H1 (cell line): ENCODE measurements around the gene HRH3. TPM values are rescaled to one million over a fixed set of nuclear protein-coding genes. Genes with fewer than 3 reads are reported as not detected.

Source experiments
- CTCF ChIA-PET: fragments of 300-600 bp; sonication (Branson Sonifier 250); formaldehyde crosslinking; loops from one replicate; lab custom pipeline; 2021; ENCODE audit not compliant: partially characterized antibody; lab: Charles Lee
- POLR2A ChIA-PET: fragments of 300-600 bp; sonication (Branson Sonifier 250); formaldehyde crosslinking; loops from one replicate; lab custom pipeline; 2021; ENCODE audit warnings: inconsistent platforms; ENCODE audit not compliant: partially characterized antibody; lab: Charles Lee
- DNase-seq, 2 experiments: peaks; one replicate each; pipeline versions ENCODE4 v3.0.0 to v3.0.0-alpha.2; 2010 to 2022; ENCODE audit warnings: low spot score in 2 of 2, low read depth in 1 of 2, mixed read lengths in 1 of 2
- FAIRE-seq: peaks from 2 replicates; lab custom pipeline; 2011; peaks lifted over from hg19 to GRCh38; lab: Jason Lieb, UNC
- H2AFZ ChIP-seq: 2 replicates; pipeline ENCODE4 v1.8.1; 2012; ENCODE audit warnings: low read length, inconsistent platforms
- H2AK5ac ChIP-seq: 2 replicates; pipeline ENCODE4 v1.6.1; 2013; ENCODE audit warnings: low read depth, low read length
- H2BK120ac ChIP-seq: replicated peaks from 2 replicates; pipeline ENCODE3; 2013; ENCODE audit warnings: low read depth, low read length, inconsistent platforms
- H2BK12ac ChIP-seq: 2 replicates; pipeline ENCODE4 v1.6.1; 2013; ENCODE audit warnings: low read depth, low read length
- H2BK15ac ChIP-seq: 2 replicates; pipeline ENCODE4 v1.6.1; 2013; ENCODE audit warnings: low read length
- H2BK20ac ChIP-seq: 2 replicates; pipeline ENCODE4 v1.6.1; 2013; ENCODE audit warnings: low read length
- H2BK5ac ChIP-seq: 2 replicates; pipeline ENCODE4 v1.6.1; 2013; ENCODE audit warnings: low read depth, low read length
- H3K14ac ChIP-seq: 2 replicates; pipeline ENCODE4 v1.6.1; 2013; ENCODE audit warnings: inconsistent platforms; ENCODE audit not compliant: insufficient read length
- H3K18ac ChIP-seq: 2 replicates; pipeline ENCODE4 v1.6.1; 2013; ENCODE audit warnings: low read length; ENCODE audit errors: extremely low read depth
- H3K23ac ChIP-seq: 2 replicates; pipeline ENCODE4 v1.6.1; 2013; ENCODE audit warnings: inconsistent platforms; ENCODE audit not compliant: insufficient read length
- H3K23me2 ChIP-seq: 2 replicates; pipeline ENCODE4 v1.6.1; 2013; ENCODE audit warnings: low read depth, low read length
- H3K27ac ChIP-seq: 2 replicates; pipeline ENCODE4 v1.6.1; 2011; ENCODE audit warnings: low read depth, low read length, inconsistent platforms
- H3K27me3 ChIP-seq, 4 experiments: replicated peaks in 1 of 4; 1 replicate in 1 of 4; 2 replicates in 3 of 4; pipeline versions ENCODE4 v1.6.1 to v1.8.1; 2011 to 2013; ENCODE audit warnings: low read length in 3 of 4, mild to moderate bottlenecking in 3 of 4, inconsistent platforms in 2 of 4, mixed read lengths in 2 of 4, moderate library complexity in 1 of 4; ENCODE audit not compliant: control insufficient read depth in 3 of 4, insufficient read depth in 3 of 4; ENCODE audit errors: extremely low read depth in 1 of 4
- H3K36me3 ChIP-seq, 4 experiments: 2 replicates each; pipeline versions ENCODE4 v1.6.1 to v1.8.1; 2011 to 2013; ENCODE audit warnings: mild to moderate bottlenecking in 4 of 4, low read length in 3 of 4, moderate library complexity in 2 of 4, control low read depth in 1 of 4, inconsistent platforms in 1 of 4; ENCODE audit not compliant: insufficient read depth in 4 of 4, control insufficient read depth in 2 of 4
- H3K4ac ChIP-seq: replicated peaks from 2 replicates; pipeline ENCODE3; 2013; ENCODE audit warnings: low read length, low read depth, mixed read lengths, inconsistent platforms; ENCODE audit not compliant: insufficient read length
- H3K4me1 ChIP-seq, 4 experiments: replicated peaks in 1 of 4; 1 replicate in 1 of 4; 2 replicates in 3 of 4; pipeline versions ENCODE4 v1.6.1 to v1.8.1; 2011 to 2013; ENCODE audit warnings: low read length in 3 of 4, inconsistent platforms in 2 of 4, mixed read lengths in 1 of 4; ENCODE audit not compliant: insufficient read depth in 4 of 4, control insufficient read depth in 3 of 4
- H3K4me2 ChIP-seq, 2 experiments: 2 replicates each; pipeline versions ENCODE4 v1.6.1 to v1.8.1; 2011 to 2013; ENCODE audit warnings: low read depth in 2 of 2, low read length in 2 of 2, control low read depth in 1 of 2, inconsistent platforms in 1 of 2, mild to moderate bottlenecking in 1 of 2; ENCODE audit not compliant: insufficient read depth in 1 of 2
- H3K4me3 ChIP-seq, 4 experiments: fragments of 200-600, 300-600 bp in 1 of 4; sonication (generic), shearing (Covaris generic), sonication (Bioruptor Twin) in 1 of 4; 2 replicates each; pipeline versions ENCODE4 v1.5.1 to v1.8.1; 2011 to 2016; ENCODE audit warnings: low read length in 4 of 4, low read depth in 3 of 4, control low read depth in 2 of 4, inconsistent platforms in 2 of 4, mild to moderate bottlenecking in 2 of 4, mixed read lengths in 1 of 4, moderate library complexity in 1 of 4; ENCODE audit not compliant: insufficient read depth in 2 of 4; ENCODE audit errors: extremely low read depth in 1 of 4
- H3K56ac ChIP-seq: replicated peaks from 2 replicates; pipeline ENCODE3; 2013; ENCODE audit warnings: low read depth, mild to moderate bottlenecking, mixed read lengths, low read length, inconsistent platforms; ENCODE audit not compliant: insufficient read length
- H3K79me1 ChIP-seq: 2 replicates; pipeline ENCODE4 v1.6.1; 2013; ENCODE audit warnings: low read depth, low read length, control low read depth
- H3K79me2 ChIP-seq, 2 experiments: 2 replicates each; pipeline versions ENCODE4 v1.6.1 to v1.8.1; 2012 to 2013; ENCODE audit warnings: low read length in 2 of 2, mild to moderate bottlenecking in 2 of 2, inconsistent platforms in 1 of 2; ENCODE audit not compliant: insufficient read depth in 2 of 2, control insufficient read depth in 1 of 2
- H3K9ac ChIP-seq, 4 experiments: replicated peaks in 1 of 4; 1 replicate in 1 of 4; 2 replicates in 3 of 4; pipeline versions ENCODE4 v1.6.1 to v1.8.1; 2011 to 2013; ENCODE audit warnings: low read depth in 3 of 4, low read length in 3 of 4, control low read depth in 2 of 4, mild to moderate bottlenecking in 2 of 4, moderate library complexity in 2 of 4, inconsistent platforms in 1 of 4; ENCODE audit errors: extremely low read depth in 1 of 4
- H3K9me3 ChIP-seq, 2 experiments: 2 replicates each; pipeline versions ENCODE4 v1.6.1 to v1.8.1; 2012 to 2013; ENCODE audit warnings: mild to moderate bottlenecking in 2 of 2, moderate library complexity in 2 of 2, control low read depth in 1 of 2, inconsistent platforms in 1 of 2, low read depth in 1 of 2, low read length in 1 of 2, mixed read lengths in 1 of 2; ENCODE audit not compliant: insufficient read depth in 2 of 2
- H4K20me1 ChIP-seq, 2 experiments: replicated peaks in 1 of 2; 2 replicates each; pipeline versions ENCODE3 to v1.8.1; 2011 to 2013; ENCODE audit warnings: inconsistent platforms in 2 of 2, low read length in 2 of 2, mild to moderate bottlenecking in 1 of 2; ENCODE audit not compliant: insufficient read depth in 2 of 2, control insufficient read depth in 1 of 2
- H4K5ac ChIP-seq: 2 replicates; pipeline ENCODE4 v1.6.1; 2013; ENCODE audit warnings: low read length, low read depth, mixed read lengths, inconsistent platforms; ENCODE audit not compliant: insufficient read length
- H4K8ac ChIP-seq: 2 replicates; pipeline ENCODE4 v1.8.0; 2013; ENCODE audit warnings: mild to moderate bottlenecking, moderate library complexity, low read length, inconsistent platforms; ENCODE audit not compliant: insufficient read depth; ENCODE audit errors: extremely low read depth
- H4K91ac ChIP-seq: replicated peaks from 2 replicates; pipeline ENCODE3; 2013; ENCODE audit warnings: low read length, mixed read lengths, inconsistent platforms; ENCODE audit not compliant: insufficient read length
- CBX5 ChIP-seq: fragments of 300-800, 300-1000 bp; sonication (generic); IDR thresholded peaks from 2 replicates; pipeline ENCODE4 v1.7.1; 2016; ENCODE audit warnings: antibody characterized with exemption, low read length, low read depth
- CHD1 ChIP-seq: IDR thresholded peaks from 2 replicates; pipeline ENCODE4 v1.6.1; 2012; ENCODE audit warnings: low read depth, low read length, improper control_type of control experiment
- CHD2 ChIP-seq: IDR thresholded peaks from 2 replicates; pipeline ENCODE4 v1.6.1; 2012; ENCODE audit warnings: low read length, improper control_type of control experiment
- JUND ChIP-seq: IDR thresholded peaks from 2 replicates; pipeline ENCODE4 v1.6.1; 2011; ENCODE audit warnings: mild to moderate bottlenecking, improper control_type of control experiment, low read length
- NANOG ChIP-seq: IDR thresholded peaks from 2 replicates; pipeline ENCODE4 v1.6.1; 2011; ENCODE audit warnings: low read length, low read depth, mild to moderate bottlenecking, inconsistent platforms; ENCODE audit not compliant: insufficient read depth, poor library complexity, severe bottlenecking
- RAD21 ChIP-seq, 2 experiments: IDR thresholded peaks in 1 of 2; conservative IDR thresholded peaks in 1 of 2; 2 replicates each; pipeline ENCODE4 v1.6.1; 2011; ENCODE audit warnings: low read depth in 2 of 2, low read length in 2 of 2, improper control_type of control experiment in 1 of 2, inconsistent platforms in 1 of 2, mild to moderate bottlenecking in 1 of 2, moderate library complexity in 1 of 2
- SP1 ChIP-seq: IDR thresholded peaks from 2 replicates; pipeline ENCODE4 v1.6.1; 2011; ENCODE audit warnings: low read depth, low read length
- SP2 ChIP-seq: IDR thresholded peaks from 2 replicates; pipeline ENCODE4 v1.6.1; 2012; ENCODE audit warnings: mild to moderate bottlenecking, low read length, inconsistent platforms
- SUZ12 ChIP-seq: fragments of 200-600 bp; sonication (generic); IDR thresholded peaks from 2 replicates; pipeline ENCODE4 v1.6.1; 2012; ENCODE audit warnings: mild to moderate bottlenecking, inconsistent platforms, low read length, moderate library complexity, mixed read lengths
- WGBS, 2 experiments: shearing (Covaris generic) in 1 of 2; methylation state at CpG; one replicate each; pipeline versions ENCODE4 v1.1.6 to v1.1.7; 2013 to 2015; ENCODE audit warnings: low lambda C conversion rate in 2 of 2, mixed read lengths in 2 of 2, inconsistent platforms in 1 of 2, low coverage in 1 of 2, missing lambda C conversion rate in 1 of 2; ENCODE audit not compliant: insufficient replicate concordance in 2 of 2, insufficient coverage in 1 of 2, insufficient read length in 1 of 2; ENCODE audit errors: extremely low coverage in 1 of 2, missing lambda C conversion rate in 1 of 2; 5-methylcytosine and 5-hydroxymethylcytosine counted together
- polyA plus RNA-seq, 7 experiments: library from polyadenylated mRNA; depleted of rRNA in 3 of 7; stranded (reverse) in 5 of 7; unstranded in 2 of 7; fragments of >200 nt in 5 of 7; fragments of 200-250 nt in 2 of 7; gene quantifications; 1 replicate in 5 of 7; 2 replicates in 1 of 7; 4 replicates in 1 of 7; pipeline versions ENCODE4 v1.2.1 to v1.2.3, GENCODE V29; 2011 to 2013; ENCODE audit warnings: missing spikeins in 2 of 7, mixed read lengths in 2 of 7
- total RNA-seq: library from RNA; stranded (reverse); fragmentation: NEBNext Ultra II Directional; extraction: Animal tissue kit (Norgen Biotek cat#: 25700); gene quantifications from 2 replicates; pipeline ENCODE4 v1.2.1, GENCODE V29; 2021
- TF ChIP-seq, protein P1 (sequence below): IDR thresholded peaks from 2 replicates; pipeline ENCODE4 v1.6.1; 2011; ENCODE audit warnings: low read length, improper control_type of control experiment

HRH3 gene
- total and polyA plus RNA-seq, 2 of the 8 experiments (the other 6 are each of a cell fraction or from before 2014, with no cell fraction given), result 2.0 to 4.5 TPM

DNA sequence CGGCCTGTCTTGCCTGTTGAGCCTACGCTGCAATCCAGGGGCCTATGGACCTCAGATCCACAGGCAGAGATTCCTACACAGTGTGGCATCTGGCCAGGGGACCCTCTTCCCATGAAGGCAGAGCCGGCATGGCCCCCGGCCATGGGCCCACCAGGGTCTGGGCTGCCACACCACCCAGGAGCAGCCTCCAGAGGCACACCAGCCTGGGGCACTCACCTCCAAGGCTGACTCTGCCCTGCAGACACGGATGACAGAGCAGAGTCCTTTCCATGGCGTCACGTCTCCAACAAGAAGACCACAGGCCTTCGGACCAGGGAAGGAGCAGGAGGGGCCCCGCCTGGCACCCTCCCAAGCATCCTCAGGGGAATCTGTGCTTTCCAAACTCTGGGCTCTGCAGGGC is 3.5 kb upstream of the HRH3 start:
- Histone ChIP-seq H2BK12ac (no peak overlapping the region), H2BK20ac (no peak overlapping the region), H3K23me2 (peaks cover 21% of the 10 kb centered on the region; the same call in 1 of the 2 replicates), H3K14ac (no peak overlapping the region), H3K79me2 (no peaks in the 10 kb centered on the region), H3K4ac (no peak overlapping the region), H3K9ac (no peak overlapping the region), H3K9me3 (no peaks in the 10 kb centered on the region), H3K56ac (no peak overlapping the region), H3K4me3 (no peak overlapping the region), H3K36me3 (no peaks in the 10 kb centered on the region), H3K18ac (no peak overlapping the region), H4K91ac (no peak overlapping the region), H2AK5ac (no peak overlapping the region), H4K5ac (no peak overlapping the region), H4K8ac (no peak overlapping the region), H2BK5ac (no peak overlapping the region), H3K4me2 (no peak overlapping the region), H3K27ac (no peak overlapping the region), H4K20me1 (peaks cover 3 to 11% of the 10 kb centered on the region in 2 experiments), H3K27me3 (peaks cover 5 to 53% (median 34%) of the 10 kb centered on the region in 4 experiments), H3K23ac (no peak overlapping the region), H2BK15ac (no peak overlapping the region), H2AFZ (no peak overlapping the region), H3K4me1 (peaks cover 0 to 30% (median 17%) of the 10 kb centered on the region in 4 experiments; a peak in 6 of 7 replicates), H2BK120ac (no peak overlapping the region), H3K79me1 (no peaks in the 10 kb centered on the region)
- FAIRE-seq (no peak), DNase-seq (no peak)
- CTCF ChIA-PET, result interaction anchor here (0.6 to 2.2 kb wide), 4 partner anchors 9 to 82 kb away, joined by 3 to 6 read pairs (median 3); no protein-coding TSS in a partner anchor
- POLR2A ChIA-PET, result interaction anchor here (1.6 kb wide), 1 partner anchor 29 kb away, joined by 3 read pairs; no protein-coding TSS in a partner anchor
- WGBS, 2 experiments, result 91% methylated on average over 9 of the region's 9 CpGs; no CpG with 5 or more reads in 1 of the 2 experiments
- no peak for TF ChIP-seq CBX5
- no peak for TF ChIP-seq SP1
- TF ChIP-seq RAD21 (IDR thresholded peaks at IDR 0.05 in 1 of 2, conservative IDR thresholded peaks at IDR 0.05 in 1 of 2; ENCODE audit: low read depth in 2 of 2, low read length in 2 of 2), result no peak
- TF ChIP-seq, protein P1, sequence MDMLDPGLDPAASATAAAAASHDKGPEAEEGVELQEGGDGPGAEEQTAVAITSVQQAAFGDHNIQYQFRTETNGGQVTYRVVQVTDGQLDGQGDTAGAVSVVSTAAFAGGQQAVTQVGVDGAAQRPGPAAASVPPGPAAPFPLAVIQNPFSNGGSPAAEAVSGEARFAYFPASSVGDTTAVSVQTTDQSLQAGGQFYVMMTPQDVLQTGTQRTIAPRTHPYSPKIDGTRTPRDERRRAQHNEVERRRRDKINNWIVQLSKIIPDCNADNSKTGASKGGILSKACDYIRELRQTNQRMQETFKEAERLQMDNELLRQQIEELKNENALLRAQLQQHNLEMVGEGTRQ, result no peak
- TF ChIP-seq SP2, result no peak
- TF ChIP-seq NANOG, result no peak
- no peak for TF ChIP-seq JUND
- no peak for TF ChIP-seq CHD2
- no peak for TF ChIP-seq CHD1
- TF ChIP-seq SUZ12, result no peak
